Inflammatory macrophage treated with lipopolysaccharide for 1 hour (primary cell): ENCODE results near the gene DIP2C.
"Not testable (repeated sequence)": the region's sequence is repeated elsewhere in the genome, so short reads cannot be mapped to it uniquely, and the experiment has no call there.

Experiments used
- DNase-seq, 2 donors: peaks; one replicate each; pipeline ENCODE4 v3.0.0-alpha.2; 2020 to 2022

DIP2C gene

GRCh38 chr10:526651-527312 is 162.7 kb downstream of the DIP2C start:
- DNase-seq: no peak

GRCh38 chr10:525565-526315 is 163.7 kb downstream of the DIP2C start:
- DNase-seq: no peak

- DNase-seq: no peak
Observed at GRCh38 chr10:523925-524324, 165.5 kb downstream of the DIP2C start.

- DNase-seq: no peak
Observed at GRCh38 chr10:522350-522749, 167.1 kb downstream of the DIP2C start.

GRCh38 chr10:521261-522250 is 167.9 kb downstream of the DIP2C start:
- no peak for DNase-seq

- no peak for DNase-seq
Observed at GRCh38 chr10:520402-520787, 169.1 kb downstream of the DIP2C start.

- no peak for DNase-seq
Observed at GRCh38 chr10:519716-520401, 169.6 kb downstream of the DIP2C start.

- DNase-seq: no peak
Observed at GRCh38 chr10:519055-519715, 170.3 kb downstream of the DIP2C start.

- no peak for DNase-seq
Observed at GRCh38 chr10:517872-518475, 171.5 kb downstream of the DIP2C start.

GRCh38 chr10:517241-517830 is 172.1 kb downstream of the DIP2C start:
- no peak for DNase-seq

- no peak for DNase-seq
Observed at GRCh38 chr10:516764-517163, 172.7 kb downstream of the DIP2C start.

- DNase-seq: no peak
Observed at GRCh38 chr10:515674-516073, 173.8 kb downstream of the DIP2C start.

- no peak for DNase-seq
Observed at GRCh38 chr10:514137-514671, 175.3 kb downstream of the DIP2C start.

GRCh38 chr10:513393-513792 is 176.1 kb downstream of the DIP2C start:
- no peak for DNase-seq

GRCh38 chr10:512661-513060 is 176.8 kb downstream of the DIP2C start:
- not testable (repeated sequence) for DNase-seq

GRCh38 chr10:511849-512191 is 177.6 kb downstream of the DIP2C start:
- no peak for DNase-seq

- peak; percentile 59 to 82 for DNase-seq
Observed at GRCh38 chr10:511101-511848, 178.2 kb downstream of the DIP2C start.

GRCh38 chr10:510415-510881 is 179.0 kb downstream of the DIP2C start:
- DNase-seq: no peak

- no peak for DNase-seq
Observed at GRCh38 chr10:509361-510102, 179.9 kb downstream of the DIP2C start.

GRCh38 chr10:508726-509125 is 180.7 kb downstream of the DIP2C start:
- no peak for DNase-seq
